SU-DHL-6 (cell line): ENCODE results near the gene CACNG1.

Experiments used
- EZH2phosphoT487 ChIP-seq: fragments of 200-600 bp; sonication (generic), shearing (Covaris generic); conservative IDR thresholded peaks from 2 replicates; pipeline ENCODE4 v1.6.1; 2018; ENCODE audit warnings: mild to moderate bottlenecking, antibody characterized with exemption, low read length, moderate library complexity, mixed read lengths
- TF ChIP-seq, protein P1 (sequence below): fragments of 200-600 bp; sonication (generic); IDR thresholded peaks from one replicate; pipeline ENCODE4 v1.5.1; 2017; ENCODE audit warnings: antibody characterized with exemption, mild to moderate bottlenecking, low read length, moderate library complexity; ENCODE audit not compliant: insufficient read depth, poor library complexity, severe bottlenecking

- TF ChIP-seq, protein P1, sequence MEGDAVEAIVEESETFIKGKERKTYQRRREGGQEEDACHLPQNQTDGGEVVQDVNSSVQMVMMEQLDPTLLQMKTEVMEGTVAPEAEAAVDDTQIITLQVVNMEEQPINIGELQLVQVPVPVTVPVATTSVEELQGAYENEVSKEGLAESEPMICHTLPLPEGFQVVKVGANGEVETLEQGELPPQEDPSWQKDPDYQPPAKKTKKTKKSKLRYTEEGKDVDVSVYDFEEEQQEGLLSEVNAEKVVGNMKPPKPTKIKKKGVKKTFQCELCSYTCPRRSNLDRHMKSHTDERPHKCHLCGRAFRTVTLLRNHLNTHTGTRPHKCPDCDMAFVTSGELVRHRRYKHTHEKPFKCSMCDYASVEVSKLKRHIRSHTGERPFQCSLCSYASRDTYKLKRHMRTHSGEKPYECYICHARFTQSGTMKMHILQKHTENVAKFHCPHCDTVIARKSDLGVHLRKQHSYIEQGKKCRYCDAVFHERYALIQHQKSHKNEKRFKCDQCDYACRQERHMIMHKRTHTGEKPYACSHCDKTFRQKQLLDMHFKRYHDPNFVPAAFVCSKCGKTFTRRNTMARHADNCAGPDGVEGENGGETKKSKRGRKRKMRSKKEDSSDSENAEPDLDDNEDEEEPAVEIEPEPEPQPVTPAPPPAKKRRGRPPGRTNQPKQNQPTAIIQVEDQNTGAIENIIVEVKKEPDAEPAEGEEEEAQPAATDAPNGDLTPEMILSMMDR = no peak
- TF ChIP-seq EZH2phosphoT487 = no peak
Observed at GRCh38 chr17:67030641-67031040, 13.7 kb upstream of the CACNG1 start.
